DND-41 (cell line): Measurements from ENCODE around the gene TEAD1.

ENCODE experiments used
- CTCF ChIP-seq: IDR thresholded peaks from 2 replicates; pipeline ENCODE4 v1.5.1; 2012; ENCODE audit warnings: borderline replicate concordance, low read length, moderate library complexity, mild to moderate bottlenecking; ENCODE audit not compliant: poor library complexity, severe bottlenecking; ENCODE audit errors: extremely low read depth
- EZH2 ChIP-seq: IDR thresholded peaks from 3 replicates; pipeline ENCODE4 v1.6.1; 2012; ENCODE audit warnings: borderline replicate concordance, low read depth, mild to moderate bottlenecking, moderate library complexity, low read length, inconsistent platforms; ENCODE audit not compliant: severe bottlenecking

- TF ChIP-seq CTCF (no peak), EZH2 (no peak)
Observed at GRCh38 chr11:12834630-12835029, 160.4 kb downstream of the TEAD1 start.
